Measurements from ENCODE around the gene KCTD11. TPM values are rescaled to one million over a fixed set of nuclear protein-coding genes. Genes with fewer than 3 reads are reported as not detected.

Gene KCTD11
- polyA plus RNA-seq, 3 donors: 3.4 to 5.6 (median 3.6) TPM

DNA sequence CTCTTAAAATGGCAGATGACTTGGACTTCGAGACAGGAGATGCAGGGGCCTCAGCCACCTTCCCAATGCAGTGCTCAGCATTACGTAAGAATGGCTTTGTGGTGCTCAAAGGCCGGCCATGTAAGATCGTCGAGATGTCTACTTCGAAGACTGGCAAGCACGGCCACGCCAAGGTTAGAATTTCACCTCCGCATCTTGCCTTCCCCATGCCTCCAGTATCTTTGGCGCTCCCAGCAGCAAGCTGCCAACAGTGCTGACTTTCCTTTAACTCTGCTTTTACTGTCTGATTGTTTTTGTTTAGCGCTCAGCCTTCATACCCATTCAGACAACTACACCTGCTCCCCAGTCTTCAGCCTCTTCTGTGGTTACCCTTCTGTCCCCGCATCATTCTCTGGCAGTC is 42.3 kb upstream of the KCTD11 start:
- H3K79me2 ChIP-seq (ENCODE audit: insufficient read depth, low read length): peaks cover 66% of the 10 kb centered on the region
- Mint-ChIP-seq H3K27me3 (ENCODE audit: low read depth in 3 of 3) (peaks cover 0 to 2% (median 0%) of the 10 kb centered on the region in 3 donors), H3K4me3 (peak overlapping the region; percentile 85 to 93), H3K36me3 (peaks cover 48 to 54% of the 10 kb centered on the region in 2 donors), H3K4me1 (peaks cover 43% of the 10 kb centered on the region), H3K27ac (peak overlapping the region; percentile 94 to 98 (median 98)), H3K9me3 (no peaks in the 10 kb centered on the region)
- WGBS (ENCODE audit: insufficient coverage): 75% methylated on average over 12 of the region's 12 CpGs
- H3K4me2 ChIP-seq (replicated peaks; ENCODE audit: extremely low read depth, low read length, poor library complexity, severe bottlenecking): peak overlapping the region; percentile 87
- TF ChIP-seq, protein P1, sequence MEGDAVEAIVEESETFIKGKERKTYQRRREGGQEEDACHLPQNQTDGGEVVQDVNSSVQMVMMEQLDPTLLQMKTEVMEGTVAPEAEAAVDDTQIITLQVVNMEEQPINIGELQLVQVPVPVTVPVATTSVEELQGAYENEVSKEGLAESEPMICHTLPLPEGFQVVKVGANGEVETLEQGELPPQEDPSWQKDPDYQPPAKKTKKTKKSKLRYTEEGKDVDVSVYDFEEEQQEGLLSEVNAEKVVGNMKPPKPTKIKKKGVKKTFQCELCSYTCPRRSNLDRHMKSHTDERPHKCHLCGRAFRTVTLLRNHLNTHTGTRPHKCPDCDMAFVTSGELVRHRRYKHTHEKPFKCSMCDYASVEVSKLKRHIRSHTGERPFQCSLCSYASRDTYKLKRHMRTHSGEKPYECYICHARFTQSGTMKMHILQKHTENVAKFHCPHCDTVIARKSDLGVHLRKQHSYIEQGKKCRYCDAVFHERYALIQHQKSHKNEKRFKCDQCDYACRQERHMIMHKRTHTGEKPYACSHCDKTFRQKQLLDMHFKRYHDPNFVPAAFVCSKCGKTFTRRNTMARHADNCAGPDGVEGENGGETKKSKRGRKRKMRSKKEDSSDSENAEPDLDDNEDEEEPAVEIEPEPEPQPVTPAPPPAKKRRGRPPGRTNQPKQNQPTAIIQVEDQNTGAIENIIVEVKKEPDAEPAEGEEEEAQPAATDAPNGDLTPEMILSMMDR (IDR thresholded peaks at IDR 0.05): no peak
- peak overlapping the region; percentile 95 to 96 for H3K27ac ChIP-seq (ENCODE audit: low read depth in 1 of 2, low read length in 2 of 2)
- H3K9ac ChIP-seq (ENCODE audit: insufficient read depth, low read length, poor library complexity, severe bottlenecking): peak overlapping the region; percentile 93
- peaks cover 63% of the 10 kb centered on the region for H4K20me1 ChIP-seq (ENCODE audit: insufficient read depth, low read length)
- peaks cover 38% of the 10 kb centered on the region in 2 donors for H3K4me1 ChIP-seq (ENCODE audit: control insufficient read depth in 1 of 2, insufficient read depth in 2 of 2, low read length in 2 of 2)
- peaks cover 46 to 48% of the 10 kb centered on the region in 2 donors for H3K36me3 ChIP-seq (replicated peaks in 1 of 2; ENCODE audit: control insufficient read depth in 1 of 2, insufficient read depth in 2 of 2, low read length in 2 of 2)
- intact Hi-C loops (cut with micrococcal nuclease): loop anchor here (2.0 to 10.0 kb wide), 5 partner anchors 19 to 375 kb away; partner anchors contain the start of genes PHF23 (in 2 of the 2), CTDNEP1 (in 1 of the 2), ELP5 (in 1 of the 2) and MPDU1 (in 1 of the 2)
- peak in 1 of 3 donors; percentile 4 for DNase-seq
- H3K27me3 ChIP-seq (ENCODE audit: control insufficient read depth in 2 of 2, insufficient read depth in 2 of 2, low read length in 2 of 2): no peaks in the 10 kb centered on the region
- H2AFZ ChIP-seq (ENCODE audit: insufficient read depth, low read depth, low read length, poor library complexity, severe bottlenecking): no peak overlapping the region
- peak overlapping the region in 1 of 3 experiments; percentile 97 for H3K4me3 ChIP-seq (replicated peaks in 1 of 3; ENCODE audit: low read depth in 2 of 3, low read length in 3 of 3)
- H3K9me3 ChIP-seq (replicated peaks in 1 of 2; ENCODE audit: control insufficient read depth in 1 of 2, insufficient read depth in 1 of 2, low read length in 2 of 2): no peaks in the 10 kb centered on the region

DNA sequence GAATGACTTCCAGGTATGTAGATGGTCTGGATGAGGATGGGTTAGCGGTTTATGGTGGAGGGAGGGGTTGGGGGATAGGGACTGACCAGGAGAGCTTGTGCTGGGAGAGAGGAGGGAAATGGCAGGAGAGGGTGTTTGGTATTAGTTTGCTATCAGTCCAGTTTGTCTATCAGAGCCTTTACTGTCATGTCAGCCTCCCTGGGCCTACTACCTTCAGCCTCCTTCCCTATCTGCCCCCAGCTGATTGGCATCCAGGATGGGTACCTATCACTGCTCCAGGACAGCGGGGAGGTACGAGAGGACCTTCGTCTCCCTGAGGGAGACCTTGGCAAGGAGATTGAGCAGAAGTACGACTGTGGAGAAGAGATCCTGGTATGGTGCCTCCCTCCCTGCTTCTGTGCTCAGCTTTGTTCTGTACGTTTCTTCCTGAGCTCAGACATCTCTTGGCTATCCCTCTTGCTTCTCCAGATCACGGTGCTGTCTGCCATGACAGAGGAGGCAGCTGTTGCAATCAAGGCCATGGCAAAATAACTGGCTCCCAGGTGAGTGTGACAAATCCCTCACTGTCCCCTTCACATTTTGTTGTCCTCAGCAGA is 40.8 kb upstream of the KCTD11 start:
- 89% methylated on average over 4 of the region's 7 CpGs for WGBS (ENCODE audit: insufficient coverage)
- Histone ChIP-seq H3K9ac (ENCODE audit: insufficient read depth, low read length, poor library complexity, severe bottlenecking) (no peak overlapping the region), H3K4me3 (replicated peaks in 1 of 3; ENCODE audit: low read depth in 2 of 3, low read length in 3 of 3) (no peak overlapping the region), H3K4me1 (ENCODE audit: control insufficient read depth in 1 of 2, insufficient read depth in 2 of 2, low read length in 2 of 2) (peaks cover 46 to 50% of the 10 kb centered on the region in 2 donors), H3K36me3 (replicated peaks in 1 of 2; ENCODE audit: control insufficient read depth in 1 of 2, insufficient read depth in 2 of 2, low read length in 2 of 2) (peaks cover 46 to 48% of the 10 kb centered on the region in 2 donors), H4K20me1 (ENCODE audit: insufficient read depth, low read length) (peaks cover 63% of the 10 kb centered on the region), H3K27ac (ENCODE audit: low read depth in 1 of 2, low read length in 2 of 2) (peak overlapping the region in 1 of 2 donors; percentile 18), H3K4me2 (replicated peaks; ENCODE audit: extremely low read depth, low read length, poor library complexity, severe bottlenecking) (no peak overlapping the region), H3K27me3 (ENCODE audit: control insufficient read depth in 2 of 2, insufficient read depth in 2 of 2, low read length in 2 of 2) (no peaks in the 10 kb centered on the region), H2AFZ (ENCODE audit: insufficient read depth, low read depth, low read length, poor library complexity, severe bottlenecking) (no peak overlapping the region), H3K79me2 (ENCODE audit: insufficient read depth, low read length) (peaks cover 75% of the 10 kb centered on the region), H3K9me3 (replicated peaks in 1 of 2; ENCODE audit: control insufficient read depth in 1 of 2, insufficient read depth in 1 of 2, low read length in 2 of 2) (no peaks in the 10 kb centered on the region)
- peaks cover 48% of the 10 kb centered on the region for H3K4me1 Mint-ChIP-seq
- peak overlapping the region in 5 of 7 donors; percentile 61 to 98 (median 79) for H3K27ac Mint-ChIP-seq
- TF ChIP-seq, protein P1 (IDR thresholded peaks at IDR 0.05): no peak
- H3K36me3 Mint-ChIP-seq: peaks cover 48 to 54% of the 10 kb centered on the region in 2 donors
- peaks cover 0 to 2% (median 0%) of the 10 kb centered on the region in 3 donors for H3K27me3 Mint-ChIP-seq (ENCODE audit: low read depth in 3 of 3)
- DNase-seq: no peak
- intact Hi-C loops (cut with micrococcal nuclease): no loop called here
- no peaks in the 10 kb centered on the region for H3K9me3 Mint-ChIP-seq
- no peak overlapping the region for H3K4me3 Mint-ChIP-seq
